Measurements from ENCODE around the gene SLC6A4.

SLC6A4 gene

GRCh38 chr17:30224419-30224960 is 11.0 kb downstream of the SLC6A4 start:
- no peak for TF ChIP-seq CTCF (IDR thresholded peaks at IDR 0.05; ENCODE audit: low read depth, low read length)
- no peak for DNase-seq (ENCODE audit: low read depth in 2 of 2)
- no peak overlapping the region for H3K4me3 ChIP-seq (replicated peaks in 1 of 2; ENCODE audit: low read depth in 2 of 2, low read length in 2 of 2)

- no peak overlapping the region for H3K4me3 ChIP-seq (replicated peaks in 1 of 2; ENCODE audit: low read depth in 2 of 2, low read length in 2 of 2)
- no peak for DNase-seq (ENCODE audit: low read depth in 2 of 2)
- TF ChIP-seq CTCF (IDR thresholded peaks at IDR 0.05; ENCODE audit: low read depth, low read length), result no peak
Measured at GRCh38 chr17:30222721-30223175, 12.7 kb downstream of the SLC6A4 start.

- no peak for DNase-seq (ENCODE audit: low read depth in 2 of 2)
- no peak overlapping the region for H3K4me3 ChIP-seq (replicated peaks in 1 of 2; ENCODE audit: low read depth in 2 of 2, low read length in 2 of 2)
- TF ChIP-seq CTCF (IDR thresholded peaks at IDR 0.05; ENCODE audit: low read depth, low read length), result no peak
Measured at GRCh38 chr17:30222251-30222650, 13.2 kb downstream of the SLC6A4 start.

- no peak overlapping the region for H3K4me3 ChIP-seq (replicated peaks in 1 of 2; ENCODE audit: low read depth in 2 of 2, low read length in 2 of 2)
- no peak for DNase-seq (ENCODE audit: low read depth in 2 of 2)
- TF ChIP-seq CTCF (IDR thresholded peaks at IDR 0.05; ENCODE audit: low read depth, low read length), result no peak
Measured at GRCh38 chr17:30221346-30221745, 14.2 kb downstream of the SLC6A4 start.

- H3K4me3 ChIP-seq (replicated peaks in 1 of 2; ENCODE audit: low read depth in 2 of 2, low read length in 2 of 2), result no peak overlapping the region
- no peak for TF ChIP-seq CTCF (IDR thresholded peaks at IDR 0.05; ENCODE audit: low read depth, low read length)
- DNase-seq (ENCODE audit: low read depth in 2 of 2), result no peak
Measured at GRCh38 chr17:30220414-30220813, 15.1 kb downstream of the SLC6A4 start.

GRCh38 chr17:30219833-30220232 is 15.7 kb downstream of the SLC6A4 start:
- no peak for TF ChIP-seq CTCF (IDR thresholded peaks at IDR 0.05; ENCODE audit: low read depth, low read length)
- H3K4me3 ChIP-seq (replicated peaks in 1 of 2; ENCODE audit: low read depth in 2 of 2, low read length in 2 of 2), result no peak overlapping the region
- no peak for DNase-seq (ENCODE audit: low read depth in 2 of 2)

- DNase-seq (ENCODE audit: low read depth in 2 of 2), result no peak
- no peak for TF ChIP-seq CTCF (IDR thresholded peaks at IDR 0.05; ENCODE audit: low read depth, low read length)
- H3K4me3 ChIP-seq (replicated peaks in 1 of 2; ENCODE audit: low read depth in 2 of 2, low read length in 2 of 2), result no peak overlapping the region
Measured at GRCh38 chr17:30219315-30219714, 16.2 kb downstream of the SLC6A4 start.

Measured in cardiac fibroblast (primary cell).